PFSK-1 (cell line): ENCODE measurements around the gene SCN1B. TPM values are rescaled to one million over a fixed set of nuclear protein-coding genes. Genes with fewer than 3 reads are reported as not detected.

ENCODE experiments used
- FOXP2 ChIP-seq: optimal IDR thresholded peaks from 2 replicates; pipeline ENCODE3; 2011; ENCODE audit warnings: borderline replicate concordance, control low read depth, inconsistent platforms; ENCODE audit not compliant: insufficient read depth; ENCODE audit errors: extremely low read length, extremely low read depth
- POLR2AphosphoS5 ChIP-seq: IDR thresholded peaks from 2 replicates; pipeline ENCODE4 v1.6.1; 2012; ENCODE audit warnings: low read depth, mild to moderate bottlenecking, control low read depth, low read length, moderate library complexity
- REST ChIP-seq, 2 experiments: IDR thresholded peaks; 2 replicates each; pipeline versions ENCODE4 v1.6.1 to v1.8.0; 2011 to 2012; ENCODE audit warnings: low read depth in 2 of 2, low read length in 2 of 2, control low read depth in 1 of 2, inconsistent platforms in 1 of 2, mild to moderate bottlenecking in 1 of 2, moderate library complexity in 1 of 2; ENCODE audit not compliant: insufficient read depth in 1 of 2
- SIN3A ChIP-seq: IDR thresholded peaks from 2 replicates; pipeline ENCODE4 v1.6.1; 2012; ENCODE audit warnings: mild to moderate bottlenecking, low read length, moderate library complexity, borderline replicate concordance; ENCODE audit not compliant: insufficient read depth
- TAF1 ChIP-seq: IDR thresholded peaks from 2 replicates; pipeline ENCODE4 v1.6.1; 2012; ENCODE audit warnings: low read length, control low read depth, borderline replicate concordance; ENCODE audit not compliant: insufficient read depth
- polyA plus RNA-seq: library from polyadenylated mRNA; unstranded; fragments of >200 nt; gene quantifications from one replicate; pipeline ENCODE4 v1.2.1, GENCODE V29; 2012; ENCODE audit warnings: low read depth, missing spikeins; ENCODE audit not compliant: insufficient read length

The SCN1B gene
- not detected for polyA plus RNA-seq

DNA sequence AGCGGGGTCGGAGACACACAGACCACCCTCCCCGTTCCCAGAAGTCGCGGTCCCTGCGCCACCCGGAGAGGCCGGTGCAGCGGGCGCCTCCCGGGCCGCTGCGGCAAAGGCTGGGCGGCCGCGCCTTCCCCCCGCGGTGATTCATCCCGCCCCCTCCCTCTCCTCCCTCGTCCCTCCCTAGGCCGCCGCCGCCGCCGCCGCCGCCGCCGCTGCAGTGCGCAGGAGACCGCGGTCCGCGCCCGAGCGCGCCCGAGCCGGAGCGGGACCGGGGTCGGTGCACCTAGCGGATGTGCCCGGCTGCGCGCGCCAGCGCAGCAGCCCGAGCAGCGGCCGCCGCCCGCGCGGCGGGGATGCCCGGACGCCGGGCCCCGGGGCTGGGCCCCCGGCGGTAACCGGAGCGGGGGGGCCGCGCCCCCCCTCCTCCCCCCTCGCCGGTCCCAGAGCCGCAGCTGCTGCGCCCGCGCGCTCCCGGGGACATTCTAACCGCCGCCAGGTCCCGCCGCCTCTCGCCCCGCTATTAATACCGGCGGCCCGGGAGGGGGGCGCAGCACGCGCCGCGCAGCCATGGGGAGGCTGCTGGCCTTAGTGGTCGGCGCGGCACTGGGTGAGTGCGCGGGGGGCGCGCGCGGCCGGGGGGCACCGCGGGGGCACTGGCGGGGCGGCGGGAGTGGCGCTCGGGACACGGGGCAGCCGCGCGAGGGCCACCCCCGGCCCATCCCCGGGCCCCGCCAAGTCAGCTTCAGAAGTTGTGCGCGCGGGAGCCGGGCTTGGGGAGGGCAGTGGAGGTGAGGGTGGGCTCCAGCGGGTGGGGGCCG is at the start of gene SCN1B:
Gene SCN1B (plus strand): TSS at position 214 of the 815 bp plus-strand sequence. CDS start 351 bp downstream, at position 565.
- no peak for TF ChIP-seq REST (IDR thresholded peaks at IDR 0.05; ENCODE audit: insufficient read depth in 1 of 2, low read depth in 2 of 2, low read length in 2 of 2)
- TF ChIP-seq SIN3A = no peak
- no peak for TF ChIP-seq POLR2AphosphoS5
- no peak for TF ChIP-seq FOXP2
- TF ChIP-seq TAF1 = no peak

- TF ChIP-seq REST (IDR thresholded peaks at IDR 0.05; ENCODE audit: insufficient read depth in 1 of 2, low read depth in 2 of 2, low read length in 2 of 2) (no peak), FOXP2 (no peak), TAF1 (no peak), SIN3A (no peak), POLR2AphosphoS5 (no peak)
Observed at GRCh38 chr19:34982275-34982674, 48.0 kb upstream of the SCN1B start.

- no peak for TF ChIP-seq POLR2AphosphoS5
- TF ChIP-seq TAF1 = no peak
Observed at GRCh38 chr19:34983786-34984185, 46.5 kb upstream of the SCN1B start.

GRCh38 chr19:34984287-34984686 is 46.0 kb upstream of the SCN1B start:
- no peak for TF ChIP-seq SIN3A
- TF ChIP-seq REST (IDR thresholded peaks at IDR 0.05; ENCODE audit: insufficient read depth in 1 of 2, low read depth in 2 of 2, low read length in 2 of 2) = no peak
- no peak for TF ChIP-seq FOXP2
- no peak for TF ChIP-seq POLR2AphosphoS5
- no peak for TF ChIP-seq TAF1

GRCh38 chr19:34985249-34986022 is 44.8 kb upstream of the SCN1B start:
- peak in 1 of 2 experiments; percentile 64; a peak in 1 of 4 replicates for TF ChIP-seq REST (IDR thresholded peaks at IDR 0.05; ENCODE audit: insufficient read depth in 1 of 2, low read depth in 2 of 2, low read length in 2 of 2)
- 0 out of 2 replicates have a peak, but pooled peaks have one; percentile 30 for TF ChIP-seq SIN3A
- no peak for TF ChIP-seq TAF1
- TF ChIP-seq FOXP2 = peak; percentile 97
- TF ChIP-seq POLR2AphosphoS5 = no peak
